ENCODE data around the gene MCTP1.

The MCTP1 gene

DNA sequence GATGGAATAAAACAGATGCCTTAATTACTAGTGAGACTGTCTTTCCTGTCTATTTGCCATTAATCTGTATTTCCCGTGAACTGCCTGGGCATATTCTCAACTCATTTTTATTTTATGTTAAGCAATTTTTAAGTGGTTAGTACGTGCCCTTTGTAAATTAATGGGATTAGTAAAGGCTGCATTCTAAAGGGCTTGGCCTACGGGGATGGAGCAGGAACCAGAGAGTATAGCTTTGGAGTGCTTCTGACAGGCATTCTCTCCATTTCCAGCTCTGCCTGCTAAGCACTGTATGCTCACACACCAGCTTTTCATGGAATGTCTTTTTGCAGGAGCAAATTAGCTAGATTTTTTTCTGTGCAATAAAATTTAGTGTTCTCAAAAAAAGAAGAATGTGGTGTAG lies 241.2 kb downstream of the MCTP1 start:
- TF ChIP-seq, protein P1, sequence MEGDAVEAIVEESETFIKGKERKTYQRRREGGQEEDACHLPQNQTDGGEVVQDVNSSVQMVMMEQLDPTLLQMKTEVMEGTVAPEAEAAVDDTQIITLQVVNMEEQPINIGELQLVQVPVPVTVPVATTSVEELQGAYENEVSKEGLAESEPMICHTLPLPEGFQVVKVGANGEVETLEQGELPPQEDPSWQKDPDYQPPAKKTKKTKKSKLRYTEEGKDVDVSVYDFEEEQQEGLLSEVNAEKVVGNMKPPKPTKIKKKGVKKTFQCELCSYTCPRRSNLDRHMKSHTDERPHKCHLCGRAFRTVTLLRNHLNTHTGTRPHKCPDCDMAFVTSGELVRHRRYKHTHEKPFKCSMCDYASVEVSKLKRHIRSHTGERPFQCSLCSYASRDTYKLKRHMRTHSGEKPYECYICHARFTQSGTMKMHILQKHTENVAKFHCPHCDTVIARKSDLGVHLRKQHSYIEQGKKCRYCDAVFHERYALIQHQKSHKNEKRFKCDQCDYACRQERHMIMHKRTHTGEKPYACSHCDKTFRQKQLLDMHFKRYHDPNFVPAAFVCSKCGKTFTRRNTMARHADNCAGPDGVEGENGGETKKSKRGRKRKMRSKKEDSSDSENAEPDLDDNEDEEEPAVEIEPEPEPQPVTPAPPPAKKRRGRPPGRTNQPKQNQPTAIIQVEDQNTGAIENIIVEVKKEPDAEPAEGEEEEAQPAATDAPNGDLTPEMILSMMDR (IDR thresholded peaks at IDR 0.05; ENCODE audit: extremely low read depth, missing control alignments) = no peak
- DNase-seq (ENCODE audit: low spot score) = no peak

DNA sequence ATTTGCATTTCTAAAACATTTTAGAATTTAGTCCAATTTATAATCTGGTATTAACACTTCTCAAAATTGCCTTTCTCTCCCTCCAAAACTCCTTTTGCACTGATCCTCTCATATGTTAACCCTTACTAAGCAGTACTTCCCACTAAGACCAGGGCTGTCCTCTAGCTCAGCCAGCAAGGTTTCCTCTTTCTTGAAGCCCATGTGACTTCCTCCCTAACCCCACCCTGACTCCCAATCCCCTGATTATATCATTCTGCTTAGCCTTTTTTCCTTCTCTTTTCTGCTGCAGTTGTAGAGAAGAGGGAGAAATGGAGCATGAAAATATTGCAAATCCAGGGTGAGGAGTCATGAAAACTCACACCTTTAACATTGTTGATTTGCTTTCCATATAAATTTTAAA lies 241.7 kb downstream of the MCTP1 start:
- TF ChIP-seq, protein P1 (IDR thresholded peaks at IDR 0.05; ENCODE audit: extremely low read depth, missing control alignments) = no peak
- DNase-seq (ENCODE audit: low spot score) = no peak

DNA sequence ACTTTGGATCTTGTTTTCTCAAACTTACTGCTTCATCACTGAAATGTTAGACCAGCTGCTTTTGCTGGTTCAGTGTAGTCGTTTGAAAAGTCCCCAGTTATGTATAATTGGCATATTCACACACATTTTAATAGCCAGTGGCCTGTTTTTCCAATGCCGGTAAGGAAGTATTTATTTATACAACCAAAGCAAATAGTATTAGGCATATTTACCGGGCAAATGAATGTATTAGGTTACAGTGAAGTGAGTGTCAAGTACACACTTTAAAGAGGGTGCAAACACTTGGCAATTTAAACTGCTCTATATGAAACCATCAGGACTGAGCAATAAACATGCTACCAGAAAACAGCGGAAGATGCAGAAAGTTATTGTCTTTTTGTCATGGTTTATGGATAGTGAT lies 242.9 kb downstream of the MCTP1 start:
- DNase-seq (ENCODE audit: low spot score) = no peak
- TF ChIP-seq, protein P1 (IDR thresholded peaks at IDR 0.05; ENCODE audit: extremely low read depth, missing control alignments) = no peak

DNA sequence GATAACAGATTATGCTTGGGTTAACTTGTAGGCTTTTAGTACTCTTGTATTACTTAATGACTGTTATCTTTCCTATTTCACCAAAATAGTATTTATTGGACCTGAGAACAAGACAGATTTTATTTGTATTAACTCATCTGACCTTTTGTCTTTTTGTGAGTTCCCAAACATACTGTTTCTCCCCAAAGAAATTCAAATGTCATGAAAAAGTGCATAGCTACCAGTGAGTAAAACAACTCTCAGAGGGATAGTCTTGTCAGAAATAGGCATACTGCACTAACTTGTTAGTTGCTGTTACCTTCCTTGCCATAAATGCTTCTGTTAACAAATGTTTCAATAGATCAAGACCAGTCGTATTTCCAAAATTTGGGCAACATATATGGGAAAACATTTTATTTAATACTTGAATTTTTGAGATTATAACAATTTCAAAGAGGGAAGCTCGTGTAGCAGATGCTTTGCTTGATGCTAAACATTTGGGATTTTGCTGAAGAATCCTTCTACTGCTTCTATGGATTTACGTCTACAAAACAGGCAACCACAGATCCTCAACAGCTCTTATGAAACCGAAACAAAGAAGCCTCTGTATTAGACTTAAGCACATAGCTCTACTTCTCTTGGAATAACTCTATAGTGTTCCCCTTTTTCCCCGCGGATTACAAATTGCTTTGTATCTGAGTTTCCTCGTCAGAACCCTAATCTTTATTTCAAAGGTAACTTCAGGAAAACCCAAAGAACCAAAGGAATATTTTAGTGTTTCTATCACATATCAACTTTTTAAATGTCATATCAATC lies 248.8 kb downstream of the MCTP1 start:
- DNase-seq (ENCODE audit: low spot score) = no peak
- TF ChIP-seq, protein P1 (IDR thresholded peaks at IDR 0.05; ENCODE audit: extremely low read depth, missing control alignments) = no peak

DNA sequence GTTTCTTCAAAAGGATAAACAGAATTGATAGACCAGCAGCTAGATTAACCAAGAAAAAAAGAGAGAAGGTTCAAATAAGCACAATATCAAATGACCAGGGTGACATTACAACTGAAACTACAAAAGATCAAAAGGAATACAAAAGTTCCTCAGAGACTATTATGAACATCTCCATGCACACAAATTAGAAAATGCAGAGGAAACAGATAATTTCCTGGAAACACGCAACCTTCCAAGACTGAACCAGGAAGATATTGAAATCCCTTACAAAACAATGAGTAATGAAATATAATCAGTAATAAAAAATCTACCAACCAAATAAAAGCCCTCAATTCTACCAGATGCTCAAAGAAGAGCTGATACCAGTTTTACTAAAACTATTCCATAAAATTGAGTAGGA lies 252.1 kb downstream of the MCTP1 start:
- TF ChIP-seq, protein P1 (IDR thresholded peaks at IDR 0.05; ENCODE audit: extremely low read depth, missing control alignments) = no peak
- DNase-seq (ENCODE audit: low spot score) = no peak

DNA sequence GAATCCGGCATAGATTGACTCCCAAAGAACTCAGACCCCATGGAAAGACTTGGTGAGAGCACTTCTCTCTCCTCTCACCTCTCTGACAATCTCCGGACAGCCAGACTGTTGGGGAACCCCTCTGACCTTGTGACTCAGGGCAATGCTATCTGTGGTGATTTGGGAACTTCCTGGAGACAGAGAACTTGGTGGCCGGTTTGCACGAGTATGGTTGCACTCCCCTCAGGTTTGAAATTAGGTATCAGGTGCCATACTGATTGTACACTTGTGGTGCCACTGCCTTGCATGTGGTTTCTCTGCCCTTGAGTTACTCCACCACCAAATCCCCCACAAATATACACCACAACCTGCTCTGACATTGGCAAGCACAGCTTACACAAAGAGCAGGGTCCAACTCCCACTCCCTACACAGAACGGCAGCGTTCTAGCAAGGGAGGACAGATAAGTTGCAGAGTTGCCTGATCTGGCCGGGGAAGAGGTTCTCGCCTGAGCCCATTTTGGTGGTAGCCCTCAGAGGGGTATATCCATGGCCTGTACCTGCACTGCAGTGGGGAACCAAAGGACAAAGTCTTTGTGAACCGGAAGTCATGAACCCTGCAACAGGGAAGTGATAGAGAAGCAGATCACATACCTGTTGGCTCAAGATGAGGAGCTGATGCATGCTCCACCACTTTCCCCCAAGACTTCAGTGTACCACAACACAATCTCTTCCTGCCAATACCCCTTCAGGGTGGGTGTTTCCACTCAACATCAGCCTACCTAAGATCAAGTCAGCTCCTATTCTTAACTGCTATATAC lies 255.1 kb downstream of the MCTP1 start:
- TF ChIP-seq, protein P1 (IDR thresholded peaks at IDR 0.05; ENCODE audit: extremely low read depth, missing control alignments) = no peak
- peak; percentile 34 for DNase-seq (ENCODE audit: low spot score)

DNA sequence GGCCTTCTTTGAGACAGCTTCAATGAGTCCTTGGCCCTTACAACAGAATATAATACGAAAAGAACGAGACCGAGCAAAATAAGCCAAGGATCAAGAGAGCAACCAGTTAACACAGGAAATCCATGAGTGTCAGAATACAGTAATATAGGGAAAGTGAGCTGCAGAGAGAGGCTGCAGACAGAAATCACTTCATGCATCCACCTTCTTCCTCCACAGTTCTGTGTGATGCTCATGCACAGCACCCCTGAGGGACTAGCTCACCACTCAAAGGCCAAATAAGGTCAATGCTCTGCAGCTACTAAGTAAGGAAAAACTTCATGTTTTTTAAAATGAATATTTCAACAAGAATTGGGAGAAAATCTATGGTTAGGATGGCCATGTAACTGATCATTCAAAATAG lies 257.1 kb downstream of the MCTP1 start:
- DNase-seq (ENCODE audit: low spot score) = no peak
- TF ChIP-seq, protein P1 (IDR thresholded peaks at IDR 0.05; ENCODE audit: extremely low read depth, missing control alignments) = no peak

Data from GM20000 (cell line).